Measurements from ENCODE around the gene ASTN1.

ASTN1 gene

DNA sequence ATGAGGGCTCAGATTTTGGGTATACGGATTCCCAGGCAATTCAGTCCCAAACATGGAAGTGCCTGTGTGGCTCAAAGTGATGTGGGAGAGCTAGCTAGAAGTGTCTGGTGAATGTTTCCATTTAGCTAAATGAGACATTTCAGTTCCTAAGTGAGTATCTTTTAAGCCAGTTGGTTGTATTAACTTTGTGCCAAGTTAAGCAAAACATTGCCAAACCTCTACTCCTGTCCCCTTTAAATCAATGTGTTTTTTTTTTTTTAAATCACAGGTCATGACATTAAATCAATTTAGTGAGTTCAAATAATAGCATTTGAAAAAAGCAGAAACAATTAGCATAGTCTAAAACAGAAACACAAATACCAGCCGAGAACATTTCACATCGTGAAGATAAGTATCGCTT lies 230.1 kb downstream of the ASTN1 start:
- DNase-seq (ENCODE audit: low read depth in 1 of 2, low spot score in 1 of 2): no peak

DNA sequence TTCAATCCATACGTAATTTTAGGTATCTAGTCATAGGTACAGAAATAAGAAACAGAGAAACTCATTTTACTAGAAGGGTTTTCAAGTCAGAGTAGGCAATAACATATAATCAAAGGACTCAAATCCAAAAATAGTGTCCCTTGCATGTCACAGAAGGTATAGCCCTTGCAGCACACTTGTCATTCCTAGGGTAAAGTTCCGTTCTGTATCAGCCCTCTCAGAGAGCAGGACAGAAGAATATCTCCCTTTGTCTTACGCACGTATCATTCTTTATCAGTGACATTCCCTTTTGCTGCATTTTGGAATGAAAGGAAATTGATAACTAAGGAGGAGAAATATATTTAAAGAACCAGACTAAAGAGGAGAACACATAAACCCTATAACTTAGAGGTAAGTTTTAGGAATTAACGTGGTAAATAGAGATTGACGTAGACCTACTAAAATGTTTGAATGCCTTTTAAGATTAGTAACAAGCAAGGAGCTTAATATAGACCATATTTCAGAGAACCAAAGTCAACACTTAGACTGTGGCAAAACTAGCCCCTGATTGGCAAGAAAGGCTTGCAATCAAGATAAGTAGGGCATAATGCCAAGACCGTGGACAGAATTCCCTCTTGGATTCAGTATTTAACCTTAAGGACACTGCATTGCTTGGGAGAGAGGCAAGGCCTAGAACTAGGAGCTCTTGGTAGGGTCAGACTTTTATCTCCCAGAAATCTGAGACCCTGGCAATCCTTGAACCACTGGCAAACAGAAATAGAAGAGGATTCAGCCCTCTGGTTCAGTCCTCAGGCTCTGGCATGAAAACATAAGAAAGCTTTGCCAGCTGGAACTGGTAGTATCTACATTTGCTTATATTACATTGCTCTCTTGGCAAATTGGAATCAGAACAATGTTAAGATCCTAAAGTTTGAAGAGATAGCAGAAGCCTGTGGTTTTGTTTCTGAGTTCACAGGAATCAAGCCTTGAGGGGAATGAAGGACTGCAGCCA lies 232.1 kb downstream of the ASTN1 start:
- DNase-seq (ENCODE audit: low read depth in 1 of 2, low spot score in 1 of 2): no peak

DNA sequence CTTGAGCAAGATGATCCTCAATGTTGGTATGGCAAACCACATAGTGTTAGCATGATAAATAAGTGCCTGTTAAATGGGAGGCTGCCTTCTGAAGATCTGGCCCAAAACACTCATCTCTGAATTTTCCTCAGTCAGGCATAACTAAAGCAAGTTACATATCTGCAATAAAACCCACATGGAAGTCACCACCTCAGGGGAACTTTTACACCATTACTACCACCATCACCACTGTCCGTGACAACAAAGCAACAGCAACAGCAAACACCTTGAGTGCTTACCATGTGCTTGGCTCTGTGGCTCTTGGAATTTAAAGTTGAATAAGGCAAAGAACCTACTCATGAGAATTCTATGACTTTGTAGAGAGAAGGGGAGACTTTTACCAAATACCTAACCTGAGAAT lies 233.0 kb downstream of the ASTN1 start:
- DNase-seq (ENCODE audit: low read depth in 1 of 2, low spot score in 1 of 2): no peak

DNA sequence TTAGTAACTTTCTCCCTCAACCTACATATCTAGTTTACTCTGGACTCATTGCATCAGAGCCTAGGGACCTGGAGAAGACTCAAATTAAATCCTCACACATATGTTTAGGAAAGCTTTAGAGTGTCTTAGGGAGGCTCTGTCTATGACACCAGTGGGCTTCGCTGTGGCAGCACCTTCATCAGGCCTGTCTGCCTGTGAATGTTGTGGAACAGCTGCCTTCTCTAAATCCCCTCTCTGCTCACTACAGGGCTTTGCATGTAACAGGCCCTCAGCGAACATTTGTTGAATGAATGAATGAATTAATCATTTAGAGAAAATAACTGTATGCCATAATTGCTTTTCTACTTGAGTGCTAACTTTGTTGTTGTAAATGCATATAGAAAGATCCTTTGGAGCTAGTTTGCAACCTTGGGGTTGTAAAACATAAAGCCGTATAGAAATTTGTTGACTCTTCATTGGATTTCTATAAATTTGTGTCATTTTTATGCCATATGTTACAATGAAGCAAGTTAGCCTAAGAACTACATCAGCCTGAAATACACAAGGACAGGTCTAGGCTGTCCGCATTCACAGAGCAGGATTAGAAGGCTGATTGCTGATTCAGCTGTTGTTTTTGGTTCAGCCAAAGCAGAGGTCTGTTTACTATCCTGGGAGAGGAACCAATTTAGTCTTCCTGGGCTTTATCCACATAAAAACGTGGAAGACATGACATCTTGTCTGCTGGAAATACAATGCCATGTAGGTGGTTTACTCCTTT lies 238.0 kb downstream of the ASTN1 start:
- no peak for DNase-seq (ENCODE audit: low read depth in 1 of 2, low spot score in 1 of 2)

DNA sequence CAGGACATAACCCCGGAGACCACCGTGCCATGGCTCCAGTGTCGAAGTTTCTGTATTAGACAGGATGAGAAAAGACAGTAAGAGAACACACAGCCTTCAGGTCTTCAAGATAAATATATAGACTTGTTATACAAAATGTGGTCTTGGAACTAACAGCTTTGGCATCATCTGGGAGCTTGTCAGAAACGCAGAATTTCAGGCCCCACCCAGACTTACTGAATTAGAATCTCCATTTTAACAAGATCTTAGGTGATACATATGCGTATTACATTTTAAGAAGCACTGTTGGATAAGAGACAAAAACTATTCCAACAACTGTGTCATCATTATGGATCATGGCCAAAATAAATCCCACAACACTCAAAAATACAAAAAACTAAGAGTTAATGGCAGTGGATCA lies 239.3 kb downstream of the ASTN1 start:
- DNase-seq (ENCODE audit: low read depth in 1 of 2, low spot score in 1 of 2): no peak

DNA sequence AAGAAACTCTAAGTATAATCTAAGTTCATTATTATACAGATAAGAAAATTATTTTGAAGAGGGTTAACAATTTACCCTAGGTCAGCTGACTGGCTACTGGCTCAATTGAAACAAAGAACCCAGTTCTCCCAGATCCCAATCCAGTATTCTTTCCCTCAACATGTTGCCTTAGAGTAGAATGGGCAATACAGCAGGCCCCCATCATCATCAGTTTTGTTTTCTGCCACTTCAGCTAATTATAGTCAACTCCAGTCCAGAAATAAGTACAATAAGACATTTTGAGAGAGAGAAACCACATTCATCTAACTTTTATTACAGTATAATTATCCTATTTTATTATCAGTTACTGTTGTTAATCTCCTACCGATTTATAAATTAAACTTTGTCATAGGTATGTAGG lies 241.2 kb downstream of the ASTN1 start:
- DNase-seq (ENCODE audit: low read depth in 1 of 2, low spot score in 1 of 2): no peak

DNA sequence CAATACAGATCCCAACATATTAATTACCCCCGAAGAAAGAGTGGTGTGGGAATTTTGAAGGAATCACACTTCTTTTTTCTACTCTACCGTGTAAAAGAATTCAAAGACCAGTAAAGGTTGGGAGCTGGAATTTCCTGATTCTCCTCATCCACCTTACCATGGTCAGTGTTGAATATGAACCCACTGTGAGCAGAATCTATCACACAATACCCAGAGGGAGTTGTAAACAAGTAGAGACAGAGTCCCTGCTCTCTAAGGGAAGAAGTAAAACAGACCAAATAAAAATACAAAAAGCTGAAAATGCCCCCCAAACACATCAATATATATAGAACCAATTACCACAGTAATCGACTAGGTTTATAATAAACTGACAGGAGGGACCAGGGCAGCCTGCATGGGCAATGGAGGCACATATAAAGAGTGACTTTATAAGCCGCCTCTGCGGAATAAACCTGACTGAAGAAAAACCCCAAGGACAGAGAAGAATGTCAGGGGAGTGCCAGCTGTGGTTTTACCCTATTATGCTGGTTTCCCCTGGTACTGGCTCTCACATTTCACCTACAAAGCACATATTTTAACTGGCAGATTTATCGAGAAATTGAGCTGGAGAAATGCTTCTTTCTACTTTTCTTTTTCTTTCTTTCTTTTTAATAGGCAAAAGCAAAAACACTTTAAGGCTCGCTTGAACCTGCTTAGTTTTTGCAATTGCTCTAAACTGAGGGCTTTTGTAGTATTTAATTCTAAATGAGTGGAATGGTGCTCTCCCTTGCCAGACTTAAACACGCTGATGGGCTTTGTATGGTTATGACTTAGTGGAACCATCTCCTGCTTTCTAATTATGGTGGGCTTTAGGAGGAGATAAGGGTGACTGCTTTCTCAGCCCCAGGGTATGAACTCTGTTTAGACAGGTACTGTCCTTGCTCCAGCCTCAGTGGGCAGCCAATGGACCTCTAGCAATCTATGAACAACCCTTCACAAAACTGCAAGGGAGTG lies 244.8 kb downstream of the ASTN1 start:
- no peak for DNase-seq (ENCODE audit: low read depth in 1 of 2, low spot score in 1 of 2)

DNA sequence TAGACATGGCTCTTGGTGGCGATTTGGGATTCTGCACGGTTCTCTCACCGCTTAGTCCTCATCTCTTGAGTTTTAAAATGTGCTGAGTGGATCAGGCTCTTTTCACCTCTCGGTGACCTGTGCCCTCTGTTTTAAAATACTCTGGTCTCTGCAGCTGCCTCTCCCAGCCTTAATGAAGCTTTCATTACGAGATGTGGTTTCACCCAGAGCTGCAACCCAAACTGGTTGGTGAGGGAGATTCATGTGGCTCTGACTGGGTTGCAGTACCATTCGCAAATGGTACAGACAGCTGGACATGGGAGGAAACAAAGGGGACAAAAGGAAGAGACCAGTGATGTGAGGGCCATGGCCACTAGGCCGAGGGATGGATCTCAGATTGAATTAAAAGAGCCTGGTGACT lies 258.9 kb downstream of the ASTN1 start:
- no peak for DNase-seq (ENCODE audit: low read depth in 1 of 2, low spot score in 1 of 2)

DNA sequence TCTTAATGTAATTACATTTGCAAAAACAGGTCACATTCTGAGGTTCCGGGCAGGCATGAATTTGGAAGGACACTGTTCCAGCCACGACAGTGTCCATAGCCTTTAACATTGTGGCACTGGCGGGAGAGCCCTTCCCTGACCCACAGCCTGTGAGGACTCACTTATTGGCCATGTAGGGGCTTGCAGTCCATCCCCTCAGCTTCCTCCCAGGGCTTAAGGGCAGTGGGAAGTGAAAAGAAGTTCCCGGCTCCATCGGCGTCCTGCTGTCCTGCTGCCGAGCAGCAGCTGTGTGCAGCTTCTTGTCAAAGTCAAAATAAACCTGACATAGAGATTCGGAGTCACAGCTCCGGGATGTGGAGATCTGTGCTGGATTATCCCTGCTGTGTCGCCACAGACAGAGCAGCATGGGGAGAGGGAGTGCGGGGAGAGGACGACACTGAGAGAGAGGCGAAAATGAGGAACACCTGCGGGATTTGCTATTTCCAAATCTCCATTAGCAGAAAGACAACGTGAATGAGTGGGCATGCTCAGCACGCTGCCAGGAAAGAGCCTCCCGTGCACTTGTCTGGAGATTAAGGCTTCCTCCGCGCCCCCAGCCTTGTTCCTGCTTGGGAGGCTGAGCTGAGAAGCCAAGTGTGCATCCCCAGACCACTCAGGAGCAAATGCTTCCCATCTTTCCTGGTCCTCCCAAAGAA lies 260.3 kb downstream of the ASTN1 start:
- DNase-seq (ENCODE audit: low read depth in 1 of 2, low spot score in 1 of 2): no peak

DNA sequence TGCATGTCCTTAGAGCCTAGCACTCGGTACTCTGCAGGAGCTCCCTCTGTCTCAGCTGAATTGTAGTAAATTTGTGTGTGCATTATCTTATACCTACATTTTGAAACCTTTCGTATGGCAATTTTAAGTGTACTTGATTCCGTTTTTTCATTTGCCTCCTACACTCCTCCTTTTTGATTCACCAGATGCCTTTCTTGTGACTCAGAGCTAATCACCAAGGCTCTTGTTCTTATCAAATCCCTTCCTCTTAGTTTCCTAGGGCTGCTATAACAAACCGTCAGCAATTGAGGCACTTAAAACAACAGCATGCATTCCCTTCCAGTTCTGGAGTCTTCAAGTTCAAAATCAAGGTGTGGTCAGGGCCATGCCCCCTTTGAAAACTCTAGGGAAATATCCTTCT lies 261.0 kb downstream of the ASTN1 start:
- DNase-seq (ENCODE audit: low read depth in 1 of 2, low spot score in 1 of 2): no peak

DNA sequence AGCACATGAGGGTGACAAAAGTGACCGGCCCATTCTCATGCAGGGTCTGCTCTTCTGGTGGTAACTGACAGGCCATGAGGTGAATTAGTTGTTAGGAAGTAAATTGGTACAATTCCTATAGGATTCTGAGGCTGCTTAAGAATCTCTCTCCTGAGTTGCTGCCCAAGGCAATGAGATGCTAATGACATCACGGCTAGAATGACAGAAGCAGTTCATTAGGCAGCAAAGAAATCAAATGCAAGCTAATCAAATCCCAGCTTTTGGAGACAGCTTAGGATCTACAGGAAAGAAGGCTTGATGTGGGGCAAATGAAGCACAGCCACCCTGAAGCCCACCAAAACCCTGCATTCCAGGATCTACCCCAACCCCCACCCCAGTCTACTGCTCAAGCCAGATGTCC lies 265.2 kb downstream of the ASTN1 start:
- DNase-seq (ENCODE audit: low read depth in 1 of 2, low spot score in 1 of 2): no peak

DNA sequence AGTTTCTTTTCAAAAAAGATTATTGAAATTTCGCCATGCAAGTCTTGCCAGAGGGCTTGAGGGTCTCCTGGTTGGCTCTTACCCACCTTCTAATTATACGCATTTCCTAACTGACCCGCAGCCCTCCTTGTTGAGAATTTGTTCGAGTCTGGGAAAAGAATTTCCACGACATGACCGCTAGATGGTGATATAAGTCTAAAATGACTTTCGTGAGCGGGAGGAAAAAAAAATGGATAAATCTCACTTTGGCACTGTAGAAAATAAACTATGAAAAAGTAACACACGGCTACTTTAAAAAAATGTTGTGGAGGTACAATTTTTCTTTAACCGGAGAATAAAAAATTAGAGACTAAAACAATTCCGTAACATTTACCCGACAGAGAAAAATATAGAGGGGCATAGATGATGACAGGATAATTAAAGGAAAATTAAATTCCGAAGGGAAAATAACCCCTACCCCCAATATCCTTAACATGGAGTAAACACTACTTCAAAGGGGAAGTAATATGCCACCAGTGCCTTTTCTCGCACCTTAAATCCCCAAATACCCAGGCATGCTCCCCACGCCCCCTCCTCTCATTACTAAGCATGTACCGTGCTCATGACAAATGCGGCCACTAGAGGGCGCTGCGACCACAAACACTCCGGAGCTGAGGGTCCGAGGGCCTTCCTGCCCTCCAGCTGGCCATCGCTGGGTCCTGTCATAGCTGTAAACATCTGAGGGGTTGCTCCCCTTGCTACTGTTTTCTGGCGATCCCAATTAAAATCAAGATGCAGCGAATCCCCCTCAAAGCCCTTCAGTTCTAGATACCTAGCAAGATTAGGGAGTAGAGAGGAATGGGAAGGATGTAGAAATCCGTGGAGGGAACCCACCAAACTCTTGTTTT lies 266.9 kb downstream of the ASTN1 start:
- no peak for DNase-seq (ENCODE audit: low read depth in 1 of 2, low spot score in 1 of 2)

DNA sequence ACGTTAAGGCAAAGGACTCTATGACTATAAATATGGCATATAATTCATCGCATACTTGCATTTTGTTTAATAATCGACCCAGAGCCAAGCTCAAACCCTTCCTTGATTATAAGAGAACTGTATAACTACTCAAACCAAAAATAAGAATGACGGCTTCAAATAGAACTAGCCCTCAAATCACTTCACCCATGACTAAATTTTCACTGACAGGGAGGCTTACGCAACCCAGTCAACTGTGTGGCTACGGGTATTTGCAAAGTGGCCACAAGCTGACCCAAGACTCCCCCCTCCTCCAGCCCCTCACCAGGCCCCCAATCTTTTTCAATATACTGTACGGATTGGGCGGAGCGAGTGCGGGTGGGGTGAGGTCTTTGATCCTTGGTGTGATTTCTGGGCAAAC lies 268.3 kb downstream of the ASTN1 start:
- DNase-seq (ENCODE audit: low read depth in 1 of 2, low spot score in 1 of 2): no peak

DNA sequence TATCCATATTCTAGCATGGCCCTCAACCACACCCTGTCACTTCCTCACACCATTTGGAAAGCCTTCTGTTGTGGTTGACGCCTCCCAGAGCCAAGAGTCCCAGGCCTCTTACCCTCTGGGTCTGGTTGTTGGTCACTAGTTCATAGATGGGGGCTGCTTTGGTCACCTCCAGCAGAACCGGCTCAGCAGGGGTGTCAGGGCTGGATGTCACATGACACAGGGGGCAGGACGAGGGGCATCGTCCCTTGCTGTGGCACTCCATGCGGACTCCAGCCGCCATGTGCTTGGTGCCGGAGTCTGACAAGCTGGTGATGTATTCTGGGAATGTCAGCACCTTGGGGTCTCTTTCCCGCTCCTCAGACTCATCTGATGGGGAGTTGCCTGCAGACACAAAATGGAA lies 270.1 kb downstream of the ASTN1 start:
- no peak for DNase-seq (ENCODE audit: low read depth in 1 of 2, low spot score in 1 of 2)

DNA sequence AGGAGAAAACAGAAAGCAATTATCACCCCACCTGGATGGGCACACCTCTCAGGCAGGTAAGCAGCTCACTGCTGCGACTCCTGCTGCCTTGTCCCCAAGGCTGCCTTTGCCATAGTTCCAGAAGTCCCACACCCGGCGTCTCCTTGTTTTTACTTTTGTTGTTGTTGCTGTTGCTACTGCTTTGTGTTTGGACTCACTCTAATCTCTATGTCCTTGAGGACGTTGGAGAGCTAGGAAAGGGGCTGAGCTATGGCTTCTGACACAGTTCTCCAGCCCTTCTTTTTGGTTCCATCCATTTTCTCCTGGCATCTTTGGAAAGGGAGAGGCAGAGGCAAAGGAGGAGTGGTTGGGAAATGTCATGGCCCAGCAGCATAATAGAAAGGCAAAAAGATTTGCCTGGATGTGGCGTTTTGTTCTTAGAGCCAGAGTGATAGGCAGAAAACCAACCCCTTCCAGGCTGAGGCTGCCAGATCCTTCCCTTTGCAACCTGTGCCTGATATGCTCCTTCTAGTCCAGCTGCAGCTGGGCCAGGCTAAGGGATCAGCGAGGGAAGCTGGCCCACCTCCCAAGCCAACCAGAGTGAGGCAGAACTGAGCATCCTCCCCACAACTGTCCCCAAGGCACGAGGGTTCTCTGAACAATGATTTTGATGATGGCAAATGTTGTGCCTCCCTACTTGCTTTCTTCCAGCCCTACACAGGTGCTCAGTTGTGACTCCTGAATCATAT lies 270.7 kb downstream of the ASTN1 start:
- no peak for DNase-seq (ENCODE audit: low read depth in 1 of 2, low spot score in 1 of 2)

DNA sequence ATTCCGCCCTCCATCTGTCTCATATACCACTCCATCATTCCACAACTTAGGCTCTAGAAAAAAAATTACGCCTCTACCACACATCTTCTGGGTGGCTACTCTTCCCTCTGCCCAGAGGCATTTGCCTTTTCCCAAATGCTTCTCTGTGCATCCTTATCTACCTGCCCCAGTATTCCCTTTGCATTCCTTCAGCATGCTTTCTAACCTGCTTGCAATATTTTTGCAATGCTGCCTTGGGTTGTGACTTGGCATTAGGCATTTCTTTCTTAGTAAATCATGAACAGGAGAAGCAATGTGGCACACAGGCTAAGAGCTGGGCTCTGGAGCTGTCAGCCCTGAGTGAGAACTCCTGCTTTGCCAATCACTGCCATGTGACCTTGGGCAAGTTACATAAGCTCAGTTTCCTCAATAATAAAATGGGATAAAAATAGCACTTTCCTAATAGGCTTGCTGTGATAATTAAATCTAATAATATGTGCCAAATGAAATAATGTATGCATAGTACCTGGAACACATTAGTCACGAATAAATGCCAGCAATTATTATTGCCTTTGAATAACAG lies 276.0 kb downstream of the ASTN1 start:
- DNase-seq (ENCODE audit: low read depth in 1 of 2, low spot score in 1 of 2): no peak

DNA sequence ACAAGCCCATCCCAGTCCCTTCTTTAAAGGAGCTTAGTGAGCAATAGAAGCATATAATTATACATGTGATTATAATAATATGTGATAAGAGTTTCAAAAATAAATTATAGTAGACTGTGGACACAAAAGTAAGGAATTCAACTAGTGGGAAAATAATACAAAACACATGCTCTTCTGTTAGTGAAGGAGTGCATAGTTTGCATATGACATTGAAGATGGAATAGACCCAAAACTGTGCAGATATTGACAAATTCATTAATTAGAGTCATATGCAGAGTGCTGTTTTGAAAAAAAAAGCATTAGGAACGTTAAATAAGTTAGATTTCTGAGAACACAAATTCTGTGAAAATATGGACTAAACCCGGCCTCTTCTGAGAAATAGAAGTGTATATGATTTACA lies 278.8 kb downstream of the ASTN1 start:
- no peak for DNase-seq (ENCODE audit: low read depth in 1 of 2, low spot score in 1 of 2)

DNA sequence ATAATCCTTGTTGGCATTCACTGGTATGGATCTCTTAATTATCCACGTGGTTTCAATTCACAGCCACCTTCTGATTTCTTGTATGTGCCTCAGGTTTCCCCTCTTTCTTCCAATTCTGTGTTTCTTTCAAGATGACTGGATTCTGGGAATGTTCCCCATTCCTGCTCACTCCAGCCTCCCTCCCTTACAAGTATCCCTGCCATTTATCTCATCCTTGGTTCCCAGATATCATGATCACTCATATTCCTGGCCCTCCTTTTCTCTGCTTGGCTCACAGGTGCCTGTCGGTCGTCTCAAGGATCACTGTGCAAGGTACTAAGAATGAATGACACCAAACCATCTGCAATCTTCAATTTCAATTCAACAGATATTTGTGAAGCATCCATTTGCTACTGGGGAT lies 279.2 kb downstream of the ASTN1 start:
- no peak for DNase-seq (ENCODE audit: low read depth in 1 of 2, low spot score in 1 of 2)

DNA sequence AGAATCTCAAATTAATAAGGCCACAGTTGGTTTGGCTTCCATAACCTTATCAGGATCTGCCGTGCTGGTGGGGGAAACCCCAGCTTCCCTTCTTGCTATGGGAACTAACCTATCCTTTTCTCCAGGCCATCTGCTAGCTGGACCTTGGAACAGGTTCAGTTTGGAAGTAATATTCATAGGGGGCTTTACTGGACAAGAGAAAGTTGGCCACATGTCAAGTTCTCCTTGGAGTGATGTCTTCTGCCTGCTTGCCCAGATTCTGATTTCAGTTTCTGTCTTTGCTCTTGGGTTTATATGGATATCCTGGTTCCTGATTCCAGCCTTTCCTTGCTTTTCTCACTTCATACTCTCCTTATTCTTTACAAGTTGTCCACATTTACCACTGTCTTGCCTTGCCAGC lies 279.6 kb downstream of the ASTN1 start:
- no peak for DNase-seq (ENCODE audit: low read depth in 1 of 2, low spot score in 1 of 2)
